BE2C (cell line): ENCODE measurements around the gene GPD2.

Experiments used
- DNase-seq: peaks from one replicate; pipeline ENCODE4 v3.0.0-alpha.2; 2020
- H3K27me3 ChIP-seq: fragments of 250-450 bp; sonication (Bioruptor Pico); 2 replicates; pipeline ENCODE4 v1.5.1; 2020; ENCODE audit warnings: mild to moderate bottlenecking
- H3K36me3 ChIP-seq: fragments of 250-450 bp; sonication (Bioruptor Pico); 2 replicates; pipeline ENCODE4 v1.5.1; 2020; ENCODE audit warnings: mild to moderate bottlenecking
- H3K4me1 ChIP-seq: fragments of 250-450 bp; sonication (Bioruptor Pico); 2 replicates; pipeline ENCODE4 v1.5.1; 2020
- H3K4me3 ChIP-seq: 2 replicates; pipeline ENCODE4 v1.5.1; 2011; ENCODE audit warnings: low read depth, low read length
- H3K9me3 ChIP-seq: fragments of 250-450 bp; sonication (Bioruptor Pico); 2 replicates; pipeline ENCODE4 v1.5.1; 2020
- CTCF ChIP-seq: IDR thresholded peaks from 2 replicates; pipeline ENCODE4 v1.5.1; 2012; ENCODE audit warnings: mild to moderate bottlenecking, low read depth, low read length

Gene GPD2

GRCh38 chr2:156430980-156431358, 5.2 kb upstream of the GPD2 start:
- no peak overlapping the region for H3K4me3 ChIP-seq
- no peaks in the 10 kb centered on the region for H3K4me1 ChIP-seq
- H3K36me3 ChIP-seq, result no peaks in the 10 kb centered on the region
- H3K9me3 ChIP-seq, result no peaks in the 10 kb centered on the region
- no peaks in the 10 kb centered on the region for H3K27me3 ChIP-seq
- TF ChIP-seq CTCF, result no peak
- DNase-seq, result no peak

GRCh38 chr2:156434461-156435291, 1.5 kb upstream of the GPD2 start:
- Histone ChIP-seq H3K27me3 (no peaks in the 10 kb centered on the region), H3K4me1 (no peaks in the 10 kb centered on the region), H3K36me3 (no peaks in the 10 kb centered on the region), H3K4me3 (peak overlapping the region; percentile 61), H3K9me3 (no peaks in the 10 kb centered on the region)
- DNase-seq, result no peak
- TF ChIP-seq CTCF, result no peak

GRCh38 chr2:156435396-156435717, 822 bp upstream of the GPD2 start:
- no peak for TF ChIP-seq CTCF
- Histone ChIP-seq H3K36me3 (no peaks in the 10 kb centered on the region), H3K4me1 (no peaks in the 10 kb centered on the region), H3K4me3 (peak overlapping the region; percentile 61), H3K9me3 (no peaks in the 10 kb centered on the region), H3K27me3 (no peaks in the 10 kb centered on the region)
- no peak for DNase-seq

GRCh38 chr2:156436497-156437085, 412 bp downstream of the GPD2 start:
- H3K9me3 ChIP-seq, result no peaks in the 10 kb centered on the region
- no peaks in the 10 kb centered on the region for H3K27me3 ChIP-seq
- peak overlapping the region; percentile 61 for H3K4me3 ChIP-seq
- no peaks in the 10 kb centered on the region for H3K4me1 ChIP-seq
- no peak for DNase-seq
- H3K36me3 ChIP-seq, result no peaks in the 10 kb centered on the region
- no peak for TF ChIP-seq CTCF

- DNase-seq, result no peak
- Histone ChIP-seq H3K36me3 (no peaks in the 10 kb centered on the region), H3K9me3 (no peaks in the 10 kb centered on the region), H3K4me3 (no peak overlapping the region), H3K27me3 (no peaks in the 10 kb centered on the region), H3K4me1 (no peaks in the 10 kb centered on the region)
- TF ChIP-seq CTCF, result no peak
Measured at GRCh38 chr2:156437272-156437930, 1.2 kb downstream of the GPD2 start.

GRCh38 chr2:156437931-156438410, 1.8 kb downstream of the GPD2 start:
- DNase-seq, result no peak
- no peaks in the 10 kb centered on the region for H3K9me3 ChIP-seq
- no peak overlapping the region for H3K4me3 ChIP-seq
- no peak for TF ChIP-seq CTCF
- H3K27me3 ChIP-seq, result no peaks in the 10 kb centered on the region
- no peaks in the 10 kb centered on the region for H3K36me3 ChIP-seq
- H3K4me1 ChIP-seq, result no peaks in the 10 kb centered on the region
